Stimulated activated CD4-positive, alpha-beta T cell treated with anti-CD3 and anti-CD28 coated beads, Interleukin-12 subunit alpha, Interleukin-12 subunit beta, amount 100 ng/mL, for 4 hours (primary cell): Measurements from ENCODE around the gene CTSZ.
"Not testable (repeated sequence)": the region's sequence is repeated elsewhere in the genome, so short reads cannot be mapped to it uniquely, and the experiment has no call there.

ENCODE experiments used
- DNase-seq: peaks from one replicate; pipeline ENCODE4 v3.0.0-alpha.2; 2020

CTSZ gene

DNA sequence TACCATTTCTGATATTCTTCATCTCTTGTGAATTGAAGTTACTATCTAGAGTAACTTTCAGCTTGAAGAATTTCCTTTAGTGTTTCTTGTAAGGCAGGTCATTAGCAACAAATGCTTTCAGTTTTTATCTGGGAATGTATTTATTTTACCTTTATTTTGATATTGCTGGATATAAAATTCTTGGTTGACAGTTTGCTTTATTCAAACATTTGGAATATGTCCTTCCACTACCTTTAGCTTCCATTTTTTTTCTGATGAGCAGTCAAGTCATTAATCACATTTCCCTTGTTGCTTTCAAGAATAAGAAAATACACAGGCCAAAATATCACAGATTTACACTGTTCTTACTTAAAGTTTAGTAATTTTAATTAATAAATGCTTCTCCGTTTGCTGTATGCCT lies 31.7 kb downstream of the CTSZ start:
- DNase-seq = no peak

- DNase-seq = no peak
These were observed 33.2 kb downstream of the CTSZ start for GRCh38 chr20:58973866-58974265.

GRCh38 chr20:58973179-58973578 lies 33.9 kb downstream of the CTSZ start:
- DNase-seq = no peak

GRCh38 chr20:58971429-58971828 lies 35.6 kb downstream of the CTSZ start:
- no peak for DNase-seq

DNA sequence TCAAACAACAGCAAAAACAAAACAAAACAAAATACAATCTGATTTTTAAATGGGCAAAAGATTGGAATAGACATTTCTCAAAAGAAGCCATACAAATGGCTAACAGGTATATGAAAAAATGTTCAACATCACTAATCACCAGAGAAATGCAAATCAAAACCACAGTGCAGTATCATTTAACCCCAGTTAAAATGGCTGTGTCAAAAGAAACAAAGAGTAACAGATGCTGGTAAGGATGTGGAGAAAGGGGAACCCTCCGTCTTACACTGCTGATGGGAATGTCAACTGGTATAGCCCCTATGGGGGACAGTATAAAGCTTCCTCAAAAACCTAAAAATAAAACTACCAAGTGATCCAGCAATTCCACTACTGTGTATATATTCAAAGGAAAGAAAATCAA lies 36.9 kb downstream of the CTSZ start:
- DNase-seq = no peak

DNA sequence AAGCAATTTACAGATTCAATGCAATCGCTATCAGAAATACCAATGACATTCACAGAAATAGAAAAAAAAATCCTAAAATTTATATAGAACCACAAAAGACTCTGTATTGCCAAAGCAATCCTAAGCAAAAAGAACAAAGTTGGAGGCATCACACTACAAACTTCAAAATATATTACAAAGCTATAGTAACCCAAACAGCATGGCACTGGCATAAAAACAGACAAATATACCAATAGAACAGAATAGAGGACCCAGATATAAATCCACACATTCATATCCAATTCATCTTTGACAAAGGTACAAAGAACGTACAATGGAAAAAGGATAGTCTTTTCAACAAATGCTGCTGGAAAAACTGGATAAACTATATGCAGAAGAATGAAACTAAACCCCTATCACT lies 37.6 kb downstream of the CTSZ start:
- no peak for DNase-seq

- DNase-seq = no peak
These were observed 39.2 kb downstream of the CTSZ start for GRCh38 chr20:58967652-58968429.

DNA sequence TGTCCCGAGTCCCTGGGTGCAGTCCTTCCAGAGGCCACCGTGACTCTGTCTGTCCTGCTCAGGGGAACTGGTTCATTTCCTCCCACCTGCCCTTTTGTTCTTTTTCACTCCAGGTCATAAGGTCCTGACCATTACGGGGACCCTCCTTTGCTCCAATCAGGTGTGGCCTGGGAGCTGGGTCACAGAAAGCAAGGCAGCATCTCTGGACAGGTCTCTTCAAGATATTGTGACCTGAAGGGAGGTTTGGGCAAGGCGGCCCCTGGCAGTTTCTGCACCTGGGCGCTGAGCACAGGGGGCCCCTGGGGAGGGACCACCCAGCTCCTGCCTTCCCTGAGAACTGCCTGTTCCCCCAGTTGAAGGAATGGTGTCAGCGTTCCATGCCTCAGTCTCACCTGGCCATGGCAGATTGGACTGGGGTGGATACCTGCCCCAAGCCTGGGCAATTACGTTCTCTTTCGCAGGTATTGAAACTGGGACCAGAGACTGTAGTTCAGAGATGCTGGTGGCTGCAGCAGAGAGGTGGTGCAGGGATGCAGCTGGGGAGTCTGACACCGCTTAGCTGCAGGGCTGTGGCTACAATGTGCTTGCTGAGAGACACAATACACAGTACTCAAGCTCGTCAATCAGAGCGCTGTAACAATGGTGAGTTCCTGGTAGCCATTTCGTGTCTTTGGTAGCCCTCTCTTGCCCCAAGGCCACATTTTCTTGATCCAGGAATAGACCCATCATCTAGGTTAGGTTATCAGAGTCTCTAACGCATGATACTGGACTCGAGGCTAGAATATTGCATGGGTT lies 41.6 kb downstream of the CTSZ start:
- no peak for DNase-seq

DNA sequence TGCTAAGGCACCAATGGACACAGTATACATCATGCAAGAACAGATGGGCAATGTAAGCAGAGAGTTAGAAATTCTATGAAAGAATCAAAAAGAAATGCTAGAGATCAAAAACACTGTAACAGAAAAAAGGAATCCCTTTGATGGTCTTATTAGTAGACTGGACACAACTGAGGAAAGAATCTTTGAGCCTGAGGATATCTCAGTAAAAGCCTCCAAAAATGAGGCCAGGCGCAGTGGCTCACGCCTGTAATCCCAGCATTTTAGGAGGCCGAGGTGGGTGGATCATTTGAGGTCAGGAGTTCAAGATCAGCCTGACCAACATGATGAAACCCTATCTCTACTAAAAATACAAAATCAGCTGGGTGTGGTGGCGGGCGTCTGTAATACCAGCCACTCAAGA lies 43.1 kb downstream of the CTSZ start:
- DNase-seq = not testable (repeated sequence)

- no peak for DNase-seq
These were observed 43.9 kb downstream of the CTSZ start for GRCh38 chr20:58963060-58963584.

- no peak for DNase-seq
These were observed 47.4 kb downstream of the CTSZ start for GRCh38 chr20:58959652-58960051.

DNA sequence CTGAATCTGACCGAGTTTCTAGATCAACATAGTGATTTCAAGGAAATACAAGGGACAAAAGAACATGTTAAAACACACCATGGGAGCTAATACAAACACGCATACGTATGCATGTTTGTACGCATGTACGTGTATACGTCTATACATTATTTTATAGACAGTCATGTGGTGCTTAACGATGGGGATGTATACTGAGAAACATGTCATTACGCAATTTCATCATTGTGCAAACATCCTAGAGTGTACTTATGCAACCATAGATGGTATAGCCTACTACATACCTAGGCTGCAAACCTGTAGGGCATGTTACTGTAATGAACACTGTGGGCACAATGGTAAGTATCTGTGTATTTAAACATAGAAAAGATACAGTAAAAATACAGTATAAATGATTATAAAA lies 51.0 kb downstream of the CTSZ start:
- DNase-seq = no peak

DNA sequence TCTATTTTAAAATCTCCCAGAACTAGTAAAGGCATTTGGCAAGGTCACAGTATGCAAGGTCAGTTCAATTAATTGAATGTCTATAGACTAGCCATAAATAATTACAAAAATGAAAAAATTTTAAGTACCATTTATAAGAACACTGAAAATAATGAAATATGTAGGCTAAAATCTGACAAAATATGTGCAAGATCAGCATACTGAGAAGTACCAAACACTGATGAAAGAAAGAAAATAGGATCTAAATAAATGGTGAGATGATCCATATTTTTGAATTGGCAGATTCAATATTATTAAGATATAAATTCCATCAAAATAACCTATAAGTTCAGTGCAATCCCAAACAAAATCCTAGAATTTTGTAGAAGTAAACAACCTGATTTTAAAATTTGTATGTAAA lies 54.0 kb downstream of the CTSZ start:
- no peak for DNase-seq

- no peak for DNase-seq
These were observed 56.5 kb downstream of the CTSZ start for GRCh38 chr20:58950603-58951002.

- DNase-seq = not testable (repeated sequence)
These were observed 59.2 kb downstream of the CTSZ start for GRCh38 chr20:58947797-58948388.

DNA sequence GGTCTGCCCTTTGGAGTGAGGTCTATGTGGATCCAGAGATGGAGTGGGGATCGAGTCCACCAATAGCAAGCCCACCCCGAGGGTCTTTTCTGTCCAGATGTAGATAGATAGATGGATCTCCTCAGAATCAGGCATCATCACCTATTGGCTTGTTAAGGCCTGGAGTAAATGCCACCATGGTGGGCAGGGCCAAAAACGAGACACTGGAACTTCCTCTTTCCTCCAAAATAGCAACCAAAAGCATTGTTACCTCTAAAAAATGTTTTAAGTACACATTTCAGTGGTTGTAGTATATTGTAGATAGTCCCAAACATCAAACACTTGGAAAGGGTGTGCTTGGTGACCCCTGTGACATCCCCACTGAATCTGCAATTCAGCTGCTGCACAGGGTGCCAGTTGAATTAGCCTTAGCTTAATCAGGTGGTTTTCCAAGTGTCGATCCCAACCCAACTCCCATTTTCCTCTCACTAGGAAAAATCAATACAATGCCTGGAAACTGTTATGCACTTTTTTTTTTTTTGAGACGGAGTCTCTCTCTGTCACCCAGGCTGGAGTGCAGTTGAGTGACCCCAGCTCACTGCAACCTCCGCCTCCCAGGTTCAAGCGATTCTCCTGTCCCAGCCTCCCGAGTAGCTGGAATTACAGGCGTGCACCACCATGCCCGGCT lies 61.0 kb downstream of the CTSZ start:
- no peak for DNase-seq
